ENCODE results near the gene DAD1. TPM values are rescaled to one million over a fixed set of nuclear protein-coding genes. Genes with fewer than 3 reads are reported as not detected.

The DAD1 gene
- total and polyA plus RNA-seq, 7 donors, result 77.8 to 277 (median 118) TPM

DNA sequence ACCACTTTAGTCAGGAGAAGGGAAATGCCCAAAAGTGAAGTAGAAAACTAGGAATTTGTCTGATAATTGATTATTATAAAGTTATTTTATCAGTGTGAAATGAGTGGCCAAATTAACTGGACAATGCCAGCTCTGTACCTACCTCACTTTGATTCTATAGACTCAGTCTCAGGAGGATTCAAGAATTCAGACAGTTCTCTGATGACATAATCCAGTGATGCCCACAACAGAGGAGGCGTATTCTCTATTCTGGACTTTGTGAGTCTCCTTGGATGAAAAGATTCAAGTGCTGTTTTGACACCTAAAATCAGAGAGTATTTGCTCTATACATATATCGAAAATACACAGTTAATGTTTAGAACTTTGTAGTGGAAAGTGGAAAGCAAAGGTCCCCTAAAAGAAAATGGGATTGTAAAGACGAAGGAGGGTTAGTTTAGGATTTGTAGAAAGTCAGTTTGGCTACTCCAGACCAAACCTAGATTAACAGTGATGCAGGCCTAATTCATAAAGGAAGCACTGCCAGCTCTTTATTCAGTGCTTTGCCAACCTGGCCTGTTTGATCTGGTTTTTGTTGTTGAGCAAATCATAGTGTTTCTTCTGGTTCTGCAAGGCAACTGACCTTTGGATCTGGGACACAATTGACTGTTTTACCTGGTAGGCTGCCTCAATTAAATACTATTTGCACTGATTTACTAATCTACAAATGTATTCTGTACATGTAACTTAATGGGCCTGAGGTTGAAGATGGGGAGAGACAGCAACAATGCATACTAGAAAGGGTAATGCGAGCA lies 67.4 kb downstream of the DAD1 start:
- TF ChIP-seq, protein P1, sequence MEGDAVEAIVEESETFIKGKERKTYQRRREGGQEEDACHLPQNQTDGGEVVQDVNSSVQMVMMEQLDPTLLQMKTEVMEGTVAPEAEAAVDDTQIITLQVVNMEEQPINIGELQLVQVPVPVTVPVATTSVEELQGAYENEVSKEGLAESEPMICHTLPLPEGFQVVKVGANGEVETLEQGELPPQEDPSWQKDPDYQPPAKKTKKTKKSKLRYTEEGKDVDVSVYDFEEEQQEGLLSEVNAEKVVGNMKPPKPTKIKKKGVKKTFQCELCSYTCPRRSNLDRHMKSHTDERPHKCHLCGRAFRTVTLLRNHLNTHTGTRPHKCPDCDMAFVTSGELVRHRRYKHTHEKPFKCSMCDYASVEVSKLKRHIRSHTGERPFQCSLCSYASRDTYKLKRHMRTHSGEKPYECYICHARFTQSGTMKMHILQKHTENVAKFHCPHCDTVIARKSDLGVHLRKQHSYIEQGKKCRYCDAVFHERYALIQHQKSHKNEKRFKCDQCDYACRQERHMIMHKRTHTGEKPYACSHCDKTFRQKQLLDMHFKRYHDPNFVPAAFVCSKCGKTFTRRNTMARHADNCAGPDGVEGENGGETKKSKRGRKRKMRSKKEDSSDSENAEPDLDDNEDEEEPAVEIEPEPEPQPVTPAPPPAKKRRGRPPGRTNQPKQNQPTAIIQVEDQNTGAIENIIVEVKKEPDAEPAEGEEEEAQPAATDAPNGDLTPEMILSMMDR (IDR thresholded peaks at IDR 0.05), result no peak
- intact Hi-C loops (cut with DNase I), result no loop called here
- ATAC-seq (no peak), DNase-seq (no peak)
- Histone ChIP-seq H3K9me3 (no peaks in the 10 kb centered on the region), H3K4me3 (no peak overlapping the region), H3K27ac (no peak overlapping the region), H3K4me1 (peaks cover 2% of the 10 kb centered on the region), H3K36me3 (ENCODE audit: insufficient read depth in 1 of 2, low read depth in 1 of 2) (no peaks in the 10 kb centered on the region), H3K27me3 (ENCODE audit: insufficient read depth in 3 of 3, low read length in 2 of 3) (peaks cover 0 to 4% (median 0%) of the 10 kb centered on the region in 3 donors)
- WGBS, 3 donors, result 71 to 72% (median 72%) methylated on average over 4 of the region's 4 CpGs

GRCh38 chr14:22520796-22521195 lies 68.2 kb downstream of the DAD1 start:
- intact Hi-C loops (cut with DNase I), result no loop called here
- ATAC-seq (no peak), DNase-seq (no peak)
- TF ChIP-seq, protein P1 (IDR thresholded peaks at IDR 0.05), result no peak
- H3K4me1 ChIP-seq, result peaks cover 2% of the 10 kb centered on the region
- whole genome bisulfite sequencing, 3 donors, result 56 to 73% (median 63%) methylated on average over 5 of the region's 5 CpGs
- no peaks in the 10 kb centered on the region for H3K36me3 ChIP-seq (ENCODE audit: insufficient read depth in 1 of 2, low read depth in 1 of 2)
- peaks cover 0 to 4% (median 0%) of the 10 kb centered on the region in 3 donors for H3K27me3 ChIP-seq (ENCODE audit: insufficient read depth in 3 of 3, low read length in 2 of 3)
- no peak overlapping the region for H3K4me3 ChIP-seq
- no peaks in the 10 kb centered on the region for H3K9me3 ChIP-seq
- H3K27ac ChIP-seq, result no peak overlapping the region

- intact Hi-C loops (cut with DNase I), result no loop called here
- no peak for DNase-seq
- ATAC-seq, result no peak
- 41 to 57% (median 50%) methylated on average over 6 of the region's 6 CpGs for WGBS, 3 donors
- Histone ChIP-seq H3K27me3 (ENCODE audit: insufficient read depth in 3 of 3, low read length in 2 of 3) (peaks cover 0 to 4% (median 0%) of the 10 kb centered on the region in 3 donors), H3K4me3 (no peak overlapping the region), H3K9me3 (no peaks in the 10 kb centered on the region), H3K27ac (no peak overlapping the region), H3K4me1 (peaks cover 2% of the 10 kb centered on the region), H3K36me3 (ENCODE audit: insufficient read depth in 1 of 2, low read depth in 1 of 2) (no peaks in the 10 kb centered on the region)
- TF ChIP-seq, protein P1 (IDR thresholded peaks at IDR 0.05), result no peak
These were observed 68.9 kb downstream of the DAD1 start for GRCh38 chr14:22519877-22520685.

DNA sequence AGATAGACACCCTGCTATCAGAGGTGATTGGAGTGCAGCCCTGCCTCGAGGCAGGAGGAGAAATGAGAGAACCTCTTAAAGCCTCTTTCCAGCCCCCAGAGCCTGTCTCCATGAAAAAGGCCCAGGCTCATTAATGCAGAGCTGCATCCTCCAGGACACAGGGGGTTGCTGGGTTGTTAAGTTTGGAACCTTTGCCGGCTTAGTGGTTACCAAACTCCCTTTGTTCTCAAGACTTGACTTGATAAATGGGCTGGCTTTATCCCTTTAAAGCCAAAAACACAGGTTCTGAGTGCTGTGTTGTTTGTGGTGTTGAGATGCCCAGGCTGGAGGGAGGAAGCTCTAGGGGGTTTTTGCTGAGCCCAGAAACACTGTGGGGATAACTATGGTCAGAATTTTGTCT lies 71.0 kb downstream of the DAD1 start:
- intact Hi-C loops (cut with DNase I), result no loop called here
- Histone ChIP-seq H3K9me3 (no peaks in the 10 kb centered on the region), H3K4me1 (peaks cover 7% of the 10 kb centered on the region), H3K36me3 (ENCODE audit: insufficient read depth in 1 of 2, low read depth in 1 of 2) (no peaks in the 10 kb centered on the region), H3K27me3 (ENCODE audit: insufficient read depth in 3 of 3, low read length in 2 of 3) (peaks cover 0 to 4% (median 0%) of the 10 kb centered on the region in 3 donors), H3K4me3 (no peak overlapping the region), H3K27ac (no peak overlapping the region)
- no peak for DNase-seq
- TF ChIP-seq, protein P1 (IDR thresholded peaks at IDR 0.05), result no peak
- no peak for ATAC-seq
- WGBS, 3 donors, result 66 to 76% (median 75%) methylated on average over 2 of the region's 2 CpGs
